A549 (cell line): ENCODE results near the gene C4orf36. TPM values are rescaled to one million over a fixed set of nuclear protein-coding genes. Genes with fewer than 3 reads are reported as not detected.

Source experiments
- ATAC-seq, 2 experiments: fragments of 200-7000 bp in 1 of 2; fragments of >200 bp in 1 of 2; cut with Nextera tagmentation in 1 of 2; cut with Tn5 transposase in 1 of 2; 3 replicates each; pipeline versions ENCODE4 v1.8.0 to v1.9.1; 2018 to 2020; ENCODE audit warnings: mild to moderate bottlenecking in 1 of 2, moderate library complexity in 1 of 2
- CTCF ChIA-PET: fragments of 300-600 bp; sonication (Branson Sonifier 250); formaldehyde crosslinking; extraction: SDS; loops from one replicate; lab custom pipeline; 2021; ENCODE audit warnings: antibody characterized with exemption, inconsistent platforms; lab: Yijun Ruan, JAX
- POLR2A ChIA-PET: fragments of 350-600 bp; formaldehyde crosslinking; extraction: SDS; loops from one replicate; lab custom pipeline; 2021; ENCODE audit warnings: antibody characterized with exemption, inconsistent platforms; lab: Yijun Ruan, JAX
- DNase-seq, 2 experiments: peaks; one replicate each; pipeline versions ENCODE4 v3.0.0 to v3.0.0-alpha.2; 2011 to 2016; ENCODE audit warnings: low read depth in 1 of 2, low spot score in 1 of 2
- FAIRE-seq: peaks from 2 replicates; lab custom pipeline; 2011; peaks lifted over from hg19 to GRCh38; lab: Jason Lieb, UNC
- H3K27ac ChIP-seq, 2 experiments: fragments of >200 bp; sonication (Bioruptor Twin); formaldehyde crosslinking; 3 replicates each; pipeline ENCODE4 v1.5.1; 2016 to 2017
- H3K4me1 ChIP-seq: fragments of >200 bp; sonication (Bioruptor Twin); formaldehyde crosslinking; 3 replicates; pipeline ENCODE4 v1.6.1; 2016
- H3K4me2 ChIP-seq: fragments of >200 bp; sonication (Bioruptor Twin); formaldehyde crosslinking; 3 replicates; pipeline ENCODE4 v1.6.1; 2016
- H3K4me3 ChIP-seq: fragments of >200 bp; sonication (Bioruptor Twin); formaldehyde crosslinking; 3 replicates; pipeline ENCODE4 v1.5.1; 2016
- H3K9me3 ChIP-seq: fragments of >200 bp; sonication (Bioruptor Twin); formaldehyde crosslinking; 3 replicates; pipeline ENCODE4 v1.6.1; 2016
- BHLHE40 ChIP-seq: IDR thresholded peaks from 2 replicates; pipeline ENCODE4 v1.6.1; 2012; ENCODE audit warnings: low read depth, low read length, inconsistent platforms
- CEBPB ChIP-seq, 2 experiments: fragments of >200 bp in 1 of 2; sonication (Bioruptor Twin) in 1 of 2; formaldehyde crosslinking in 1 of 2; IDR thresholded peaks; 2 replicates each; pipeline ENCODE4 v1.6.1; 2012 to 2016
- CHD2 ChIP-seq: fragments of 150-350 bp; IDR thresholded peaks from 2 replicates; pipeline ENCODE4 v1.6.1; 2014; ENCODE audit warnings: low read length; ENCODE audit not compliant: partially characterized antibody
- EP300 ChIP-seq, 2 experiments: fragments of >200 bp; sonication (Bioruptor Twin); formaldehyde crosslinking; IDR thresholded peaks; 2 replicates in 1 of 2; 3 replicates in 1 of 2; pipeline ENCODE4 v1.6.1; 2016 to 2017
- FOXS1 ChIP-seq: fragments of 250-450 bp; sonication (Bioruptor Pico); IDR thresholded peaks from 2 replicates; pipeline ENCODE4 v1.5.0; 2020; ENCODE audit warnings: mild to moderate bottlenecking, moderate library complexity
- HDAC2 ChIP-seq: fragments of 200-600 bp; sonication (generic); IDR thresholded peaks from 2 replicates; pipeline ENCODE4 v1.6.1; 2016
- HEYL ChIP-seq: fragments of 250-450 bp; sonication (Bioruptor Pico); IDR thresholded peaks from 2 replicates; pipeline ENCODE4 v1.8.0; 2021; ENCODE audit warnings: mild to moderate bottlenecking, moderate library complexity
- HOXB5 ChIP-seq: fragments of 250-450 bp; sonication (Bioruptor Pico); IDR thresholded peaks from 2 replicates; pipeline ENCODE4 v1.5.0; 2020; ENCODE audit warnings: mild to moderate bottlenecking, moderate library complexity
- JUNB ChIP-seq: fragments of >200 bp; sonication (Bioruptor Twin); formaldehyde crosslinking; IDR thresholded peaks from 2 replicates; pipeline ENCODE4 v1.6.1; 2016
- KDM1A ChIP-seq: fragments of 200-600 bp; sonication (generic); IDR thresholded peaks from 2 replicates; pipeline ENCODE4 v1.6.1; 2016; ENCODE audit warnings: low read depth, mild to moderate bottlenecking
- KDM5A ChIP-seq: fragments of 200-600 bp; sonication (generic); IDR thresholded peaks from 2 replicates; pipeline ENCODE4 v1.6.1; 2016; ENCODE audit warnings: antibody characterized with exemption, mild to moderate bottlenecking
- MAFK ChIP-seq: fragments of 450-650 bp; IDR thresholded peaks from 2 replicates; pipeline ENCODE4 v1.6.1; 2014; ENCODE audit not compliant: partially characterized antibody
- NFE2L2 ChIP-seq: fragments of 150-350 bp; conservative IDR thresholded peaks from 2 replicates; pipeline ENCODE4 v1.6.1; 2014; ENCODE audit warnings: low read length
- NPAS2 ChIP-seq: fragments of 250-450 bp; sonication (Bioruptor Pico); IDR thresholded peaks from 2 replicates; pipeline ENCODE4 v1.8.0; 2022; ENCODE audit warnings: mild to moderate bottlenecking, moderate library complexity, borderline replicate concordance
- POLR2A ChIP-seq: IDR thresholded peaks from 2 replicates; pipeline ENCODE4 v1.6.1; 2012; ENCODE audit warnings: mild to moderate bottlenecking, low read length
- RAD21 ChIP-seq, 2 experiments: fragments of >200 bp in 1 of 2; sonication (Bioruptor Twin) in 1 of 2; formaldehyde crosslinking in 1 of 2; IDR thresholded peaks in 1 of 2; conservative IDR thresholded peaks in 1 of 2; 2 replicates in 1 of 2; 3 replicates in 1 of 2; pipeline ENCODE4 v1.6.1; 2012 to 2018; ENCODE audit warnings: inconsistent platforms in 1 of 2
- RARB ChIP-seq: fragments of 250-450 bp; sonication (Bioruptor Pico); IDR thresholded peaks from 2 replicates; pipeline ENCODE4 v1.8.0; 2021; ENCODE audit warnings: mild to moderate bottlenecking, moderate library complexity
- REST ChIP-seq: fragments of 200-600 bp; sonication (generic); IDR thresholded peaks from 2 replicates; pipeline ENCODE4 v1.6.1; 2016; ENCODE audit warnings: antibody characterized with exemption, mild to moderate bottlenecking, moderate library complexity
- RFX5 ChIP-seq: fragments of 450-650 bp; IDR thresholded peaks from 2 replicates; pipeline ENCODE4 v1.7.1; 2014; ENCODE audit warnings: antibody characterized with exemption, mild to moderate bottlenecking, moderate library complexity
- RNF2 ChIP-seq: fragments of 200-600 bp; sonication (generic); IDR thresholded peaks from 2 replicates; pipeline ENCODE4 v1.6.1; 2016; ENCODE audit warnings: low read depth, mild to moderate bottlenecking, antibody characterized with exemption, moderate library complexity, borderline replicate concordance
- SMC3 ChIP-seq: fragments of >200 bp; sonication (Bioruptor Twin); formaldehyde crosslinking; IDR thresholded peaks from 3 replicates; pipeline ENCODE4 v1.6.1; 2018; ENCODE audit warnings: inconsistent platforms
- SREBF2 ChIP-seq: fragments of 450-650 bp; IDR thresholded peaks from 2 replicates; pipeline ENCODE4 v1.6.1; 2014; ENCODE audit warnings: mild to moderate bottlenecking, moderate library complexity
- TFCP2L1 ChIP-seq: fragments of 250-450 bp; sonication (Bioruptor Pico); IDR thresholded peaks from 2 replicates; pipeline ENCODE4 v1.5.0; 2021; ENCODE audit warnings: mild to moderate bottlenecking
- ZSCAN20 ChIP-seq: fragments of 250-450 bp; sonication (Bioruptor Pico); IDR thresholded peaks from 2 replicates; pipeline ENCODE4 v1.8.0; 2022; ENCODE audit warnings: mild to moderate bottlenecking, moderate library complexity
- WGBS: methylation state at CpG from one replicate; pipeline ENCODE4 v1.1.6; 2017; ENCODE audit errors: missing lambda C conversion rate; 5-methylcytosine and 5-hydroxymethylcytosine counted together
- polyA plus RNA-seq, 4 experiments: library from polyadenylated mRNA; depleted of rRNA in 3 of 4; stranded (reverse); fragments of >200 nt; fragmentation: RNase III in 1 of 4; extraction: RNeasy Plus Mini Kit Qiagen cat#74134 plus additional on column Dnase treatment in 1 of 4; gene quantifications; 2 replicates in 3 of 4; 3 replicates in 1 of 4; pipeline ENCODE4 v1.2.3, GENCODE V29; 2011 to 2017
- TF ChIP-seq, protein P1 (sequence below): fragments of >200 bp; sonication (Bioruptor Twin); formaldehyde crosslinking; IDR thresholded peaks from 2 replicates; pipeline ENCODE4 v1.6.1; 2016
- TF ChIP-seq, protein P2 (sequence below): fragments of 250-450 bp; sonication (Bioruptor Pico); IDR thresholded peaks from 2 replicates; pipeline ENCODE4 v1.5.0; 2020; ENCODE audit warnings: low read depth, mild to moderate bottlenecking, moderate library complexity
- TF ChIP-seq, protein P3 (sequence below): IDR thresholded peaks from 2 replicates; pipeline ENCODE4 v1.6.1; 2012
- TF ChIP-seq, protein P4 (sequence below): fragments of >200 bp; sonication (Bioruptor Twin); formaldehyde crosslinking; IDR thresholded peaks from 3 replicates; pipeline ENCODE4 v1.6.1; 2016
- TF ChIP-seq, protein P5 (sequence below): fragments of >200 bp; sonication (Bioruptor Twin); formaldehyde crosslinking; IDR thresholded peaks from 3 replicates; pipeline ENCODE4 v1.5.1; 2016
- TF ChIP-seq, protein P6 (sequence below): IDR thresholded peaks from 2 replicates; pipeline ENCODE4 v1.6.1; 2012; ENCODE audit warnings: low read depth, borderline replicate concordance

C4orf36 gene
- polyA plus RNA-seq, 2 of the 4 experiments (the other 2 are of a cell fraction) = 1.5 to 1.9 TPM

DNA sequence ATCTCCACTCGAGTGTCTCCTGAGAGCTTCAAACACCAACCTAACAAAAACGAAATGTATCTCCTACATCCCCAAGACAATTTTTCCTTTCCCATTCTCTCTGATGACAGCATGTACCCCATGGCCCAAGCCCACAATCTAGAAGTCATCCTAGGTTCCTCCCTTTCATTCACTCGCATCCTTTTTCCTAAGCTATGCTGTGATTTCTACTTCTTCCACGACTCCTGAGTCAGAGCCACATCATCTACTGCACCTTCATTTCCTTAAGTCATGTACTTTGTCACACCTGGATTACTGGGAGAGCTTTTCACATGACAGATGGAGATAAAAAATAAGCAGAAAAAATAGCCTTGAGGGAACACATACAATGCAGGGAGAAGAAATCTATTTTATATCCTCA is 20.1 kb downstream of the C4orf36 start:
- H3K27ac ChIP-seq = no peak overlapping the region
- FAIRE-seq (no peak), DNase-seq (no peak), ATAC-seq (no peak)
- no peaks in the 10 kb centered on the region for H3K4me1 ChIP-seq
- TF ChIP-seq KDM5A (no peak), JUNB (no peak), RFX5 (no peak), NPAS2 (CRISPR knock-in tag) (no peak), CHD2 (no peak), RAD21 (conservative IDR thresholded peaks at IDR 0.05 in 1 of 2, IDR thresholded peaks at IDR 0.05 in 1 of 2) (no peak), SREBF2 (no peak), BHLHE40 (no peak), EP300 (IDR thresholded peaks at IDR 0.05) (no peak), SMC3 (no peak), REST (no peak), CEBPB (IDR thresholded peaks at IDR 0.05) (no peak), HEYL (CRISPR knock-in tag) (no peak)
- TF ChIP-seq, protein P1, sequence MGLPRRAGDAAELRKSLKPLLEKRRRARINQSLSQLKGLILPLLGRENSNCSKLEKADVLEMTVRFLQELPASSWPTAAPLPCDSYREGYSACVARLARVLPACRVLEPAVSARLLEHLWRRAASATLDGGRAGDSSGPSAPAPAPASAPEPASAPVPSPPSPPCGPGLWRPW = no peak
- TF ChIP-seq, protein P2, sequence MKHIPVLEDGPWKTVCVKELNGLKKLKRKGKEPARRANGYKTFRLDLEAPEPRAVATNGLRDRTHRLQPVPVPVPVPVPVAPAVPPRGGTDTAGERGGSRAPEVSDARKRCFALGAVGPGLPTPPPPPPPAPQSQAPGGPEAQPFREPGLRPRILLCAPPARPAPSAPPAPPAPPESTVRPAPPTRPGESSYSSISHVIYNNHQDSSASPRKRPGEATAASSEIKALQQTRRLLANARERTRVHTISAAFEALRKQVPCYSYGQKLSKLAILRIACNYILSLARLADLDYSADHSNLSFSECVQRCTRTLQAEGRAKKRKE (CRISPR knock-in tag) = no peak
- TF ChIP-seq, protein P3, sequence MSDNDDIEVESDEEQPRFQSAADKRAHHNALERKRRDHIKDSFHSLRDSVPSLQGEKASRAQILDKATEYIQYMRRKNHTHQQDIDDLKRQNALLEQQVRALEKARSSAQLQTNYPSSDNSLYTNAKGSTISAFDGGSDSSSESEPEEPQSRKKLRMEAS = no peak
- TF ChIP-seq, protein P4, sequence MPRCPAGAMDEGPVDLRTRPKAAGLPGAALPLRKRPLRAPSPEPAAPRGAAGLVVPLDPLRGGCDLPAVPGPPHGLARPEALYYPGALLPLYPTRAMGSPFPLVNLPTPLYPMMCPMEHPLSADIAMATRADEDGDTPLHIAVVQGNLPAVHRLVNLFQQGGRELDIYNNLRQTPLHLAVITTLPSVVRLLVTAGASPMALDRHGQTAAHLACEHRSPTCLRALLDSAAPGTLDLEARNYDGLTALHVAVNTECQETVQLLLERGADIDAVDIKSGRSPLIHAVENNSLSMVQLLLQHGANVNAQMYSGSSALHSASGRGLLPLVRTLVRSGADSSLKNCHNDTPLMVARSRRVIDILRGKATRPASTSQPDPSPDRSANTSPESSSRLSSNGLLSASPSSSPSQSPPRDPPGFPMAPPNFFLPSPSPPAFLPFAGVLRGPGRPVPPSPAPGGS = no peak
- H3K9me3 ChIP-seq = no peaks in the 10 kb centered on the region
- ChIA-PET CTCF (no interaction called here), POLR2A (no interaction called here)
- no peak overlapping the region for H3K4me2 ChIP-seq
- no peak overlapping the region for H3K4me3 ChIP-seq
- WGBS = 49% methylated on average over 4 of the region's 4 CpGs

- CTCF ChIA-PET = no interaction called here
- FAIRE-seq (no peak), ATAC-seq (no peak)
Observed at GRCh38 chr4:86870442-86871069, 21.7 kb downstream of the C4orf36 start.

More at GRCh38 chr4:86870442-86871069, 21.7 kb downstream of the C4orf36 start:
- DNase-seq = no peak
- TF ChIP-seq ZSCAN20 (CRISPR knock-in tag) (no peak), HDAC2 (no peak), RNF2 (no peak), FOXS1 (CRISPR knock-in tag) (no peak), NFE2L2 (no peak), HOXB5 (no peak), JUNB (no peak), TFCP2L1 (CRISPR knock-in tag) (no peak), RARB (CRISPR knock-in tag) (no peak), KDM1A (no peak), POLR2A (no peak), CHD2 (no peak), MAFK (no peak)
- TF ChIP-seq, protein P5, sequence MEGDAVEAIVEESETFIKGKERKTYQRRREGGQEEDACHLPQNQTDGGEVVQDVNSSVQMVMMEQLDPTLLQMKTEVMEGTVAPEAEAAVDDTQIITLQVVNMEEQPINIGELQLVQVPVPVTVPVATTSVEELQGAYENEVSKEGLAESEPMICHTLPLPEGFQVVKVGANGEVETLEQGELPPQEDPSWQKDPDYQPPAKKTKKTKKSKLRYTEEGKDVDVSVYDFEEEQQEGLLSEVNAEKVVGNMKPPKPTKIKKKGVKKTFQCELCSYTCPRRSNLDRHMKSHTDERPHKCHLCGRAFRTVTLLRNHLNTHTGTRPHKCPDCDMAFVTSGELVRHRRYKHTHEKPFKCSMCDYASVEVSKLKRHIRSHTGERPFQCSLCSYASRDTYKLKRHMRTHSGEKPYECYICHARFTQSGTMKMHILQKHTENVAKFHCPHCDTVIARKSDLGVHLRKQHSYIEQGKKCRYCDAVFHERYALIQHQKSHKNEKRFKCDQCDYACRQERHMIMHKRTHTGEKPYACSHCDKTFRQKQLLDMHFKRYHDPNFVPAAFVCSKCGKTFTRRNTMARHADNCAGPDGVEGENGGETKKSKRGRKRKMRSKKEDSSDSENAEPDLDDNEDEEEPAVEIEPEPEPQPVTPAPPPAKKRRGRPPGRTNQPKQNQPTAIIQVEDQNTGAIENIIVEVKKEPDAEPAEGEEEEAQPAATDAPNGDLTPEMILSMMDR = no peak
- TF ChIP-seq, protein P6, sequence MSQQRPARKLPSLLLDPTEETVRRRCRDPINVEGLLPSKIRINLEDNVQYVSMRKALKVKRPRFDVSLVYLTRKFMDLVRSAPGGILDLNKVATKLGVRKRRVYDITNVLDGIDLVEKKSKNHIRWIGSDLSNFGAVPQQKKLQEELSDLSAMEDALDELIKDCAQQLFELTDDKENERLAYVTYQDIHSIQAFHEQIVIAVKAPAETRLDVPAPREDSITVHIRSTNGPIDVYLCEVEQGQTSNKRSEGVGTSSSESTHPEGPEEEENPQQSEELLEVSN = no peak
- TF ChIP-seq, protein P4 = no peak
- POLR2A ChIA-PET = no interaction called here
- 62% methylated on average over 9 of the region's 9 CpGs for WGBS
- Histone ChIP-seq H3K4me2 (no peak overlapping the region), H3K4me1 (no peaks in the 10 kb centered on the region), H3K9me3 (no peaks in the 10 kb centered on the region), H3K4me3 (no peak overlapping the region), H3K27ac (no peak overlapping the region)
